Right hindlimb (tissue), 1 donor: ENCODE measurements around the gene TCERG1L.
"Not testable (repeated sequence)": the region's sequence is repeated elsewhere in the genome, so short reads cannot be mapped to it uniquely, and the experiment has no call there.

Experiments
- DNase-seq: peaks from one replicate; pipeline ENCODE4 v3.0.0-alpha.2; 2018

Gene TCERG1L

DNA sequence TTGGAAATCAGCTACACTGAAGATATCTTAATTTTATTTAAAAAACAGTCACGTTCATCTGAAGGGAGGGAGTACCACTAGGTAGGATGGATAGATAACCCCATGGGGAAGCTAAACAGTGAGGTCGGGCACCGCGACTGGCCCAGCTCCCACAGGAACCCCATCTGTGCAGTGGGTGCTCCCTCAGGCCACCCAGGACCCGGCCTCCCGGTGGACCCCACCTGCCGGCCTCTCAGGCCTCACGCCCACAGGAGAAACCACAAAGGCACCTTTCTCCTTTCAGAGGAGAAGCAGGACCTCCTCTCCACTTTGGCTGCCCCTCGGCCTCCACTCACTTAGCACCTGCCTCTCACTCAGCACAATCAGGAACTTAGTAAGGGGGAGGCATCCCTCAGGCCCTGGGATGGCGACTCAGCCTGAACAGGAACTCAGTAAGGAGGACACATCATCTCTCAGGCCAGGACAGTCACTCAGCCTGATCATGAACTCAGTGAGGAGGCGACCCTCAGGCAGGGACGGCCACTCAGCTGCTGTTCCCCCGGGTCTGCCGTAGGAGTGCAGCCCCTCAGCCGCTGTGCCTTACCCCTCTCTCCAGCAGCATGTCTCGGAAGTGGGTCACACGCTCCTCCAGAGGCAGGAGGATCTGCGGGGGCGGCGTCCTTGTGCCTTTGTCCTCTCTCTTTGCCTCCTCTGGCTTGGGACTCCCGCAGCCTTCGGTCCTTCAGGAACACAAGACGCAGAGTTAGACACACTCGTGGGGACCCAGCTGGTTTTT is 195.1 kb downstream of the TCERG1L start:
- no peak for DNase-seq

DNA sequence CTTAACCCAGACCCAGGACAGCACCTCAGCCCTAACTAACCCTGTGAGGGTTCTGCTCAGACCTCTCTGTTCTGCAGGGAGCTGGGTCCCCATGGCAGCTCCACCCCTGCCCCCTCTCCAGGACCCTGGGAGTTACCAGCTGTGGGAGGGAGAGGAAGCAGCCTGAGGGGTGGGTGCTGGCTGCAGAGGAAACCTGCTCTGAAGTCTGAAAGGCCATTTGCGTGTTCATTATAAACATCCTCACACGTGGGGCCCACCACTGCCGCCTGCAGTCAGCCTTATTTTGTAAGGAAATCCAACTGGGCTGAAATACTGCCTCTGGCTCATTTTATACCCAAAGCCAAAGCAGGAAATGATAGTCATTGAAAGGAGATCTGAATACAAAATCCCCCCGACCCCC is 195.7 kb downstream of the TCERG1L start:
- no peak for DNase-seq

GRCh38 chr10:131115321-131115720 is 196.2 kb downstream of the TCERG1L start:
- no peak for DNase-seq

GRCh38 chr10:131114846-131115245 is 196.7 kb downstream of the TCERG1L start:
- DNase-seq: no peak

- DNase-seq: no peak
Measured at GRCh38 chr10:131113709-131114291, 197.7 kb downstream of the TCERG1L start.

DNA sequence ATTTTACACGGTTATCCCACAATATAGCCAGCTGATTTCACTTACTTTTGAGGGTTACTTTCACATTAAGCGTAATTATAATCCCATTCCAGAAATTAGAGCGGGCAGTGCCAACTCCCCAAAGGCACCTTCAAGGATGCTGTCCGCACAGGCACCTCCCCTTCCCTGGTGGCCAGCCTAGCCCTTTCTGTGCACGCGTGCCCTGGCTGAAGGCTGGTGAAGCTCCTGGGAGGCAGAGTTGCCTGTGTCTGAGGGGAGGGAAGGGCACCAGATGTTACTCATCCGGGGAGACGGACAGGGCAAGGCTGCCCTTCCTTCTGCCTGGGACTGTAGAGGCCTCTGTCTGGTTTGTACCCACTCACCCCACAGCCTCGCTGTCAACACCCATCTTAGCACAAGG is 198.4 kb downstream of the TCERG1L start:
- DNase-seq: no peak

- DNase-seq: no peak
Measured at GRCh38 chr10:131112691-131113090, 198.8 kb downstream of the TCERG1L start.

DNA sequence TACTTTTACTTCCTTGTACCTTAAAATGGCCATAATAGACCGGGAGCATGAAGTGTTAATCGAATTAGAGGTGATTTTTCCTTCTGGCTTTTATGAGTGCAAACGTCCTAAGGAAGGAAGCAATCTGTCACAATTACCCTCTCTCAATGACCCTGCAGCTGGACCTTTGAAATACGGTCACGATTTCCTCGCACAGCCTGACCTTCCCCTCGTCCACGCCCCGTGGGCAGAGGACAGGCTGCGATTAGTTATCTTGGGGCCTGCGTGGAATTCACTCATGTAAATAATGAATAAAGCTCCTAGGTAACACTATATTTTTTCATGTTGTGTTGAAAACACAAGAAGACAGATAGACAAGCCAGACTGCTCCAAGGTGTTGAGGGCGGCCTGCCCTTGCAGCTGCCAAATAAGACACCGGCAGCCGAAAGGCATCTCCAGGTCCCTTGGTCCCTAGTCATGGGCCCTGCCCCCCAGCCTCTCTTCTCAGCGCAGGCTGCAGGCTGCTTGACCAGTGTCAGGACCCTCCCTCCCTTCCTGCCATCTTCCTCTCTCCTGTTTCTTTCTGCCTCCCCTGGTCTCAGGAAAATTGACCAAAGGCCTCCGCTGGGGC is 199.9 kb downstream of the TCERG1L start:
- DNase-seq: no peak

GRCh38 chr10:131111007-131111406 is 200.5 kb downstream of the TCERG1L start:
- no peak for DNase-seq

DNA sequence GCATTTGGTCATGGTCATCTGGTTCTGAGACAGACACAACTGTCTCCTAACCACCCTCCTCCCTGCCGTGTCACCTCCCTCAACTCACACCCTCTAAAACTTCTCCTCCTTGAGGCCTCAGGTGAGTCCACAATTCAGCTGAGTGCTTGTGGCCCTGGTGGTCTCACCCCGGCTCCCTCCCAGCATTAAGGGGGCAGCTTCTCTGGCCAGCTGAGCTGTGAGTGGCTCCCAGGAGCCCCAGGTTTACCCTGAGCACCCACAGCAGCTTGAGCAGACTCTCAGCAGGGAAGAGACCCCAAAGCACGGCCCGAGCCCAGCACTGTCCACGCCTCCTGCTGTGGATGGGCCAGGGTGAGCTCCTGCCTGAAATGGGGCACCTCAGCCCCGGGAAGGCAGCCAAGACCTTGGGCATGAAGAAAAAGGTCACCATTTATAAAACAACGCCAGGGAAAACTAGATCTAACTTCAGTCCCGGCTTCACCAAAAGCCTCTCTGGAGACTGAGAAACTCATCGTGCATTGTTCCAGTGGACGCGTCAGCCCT is 201.2 kb downstream of the TCERG1L start:
- DNase-seq: no peak

GRCh38 chr10:131109726-131110125 is 201.8 kb downstream of the TCERG1L start:
- no peak for DNase-seq

DNA sequence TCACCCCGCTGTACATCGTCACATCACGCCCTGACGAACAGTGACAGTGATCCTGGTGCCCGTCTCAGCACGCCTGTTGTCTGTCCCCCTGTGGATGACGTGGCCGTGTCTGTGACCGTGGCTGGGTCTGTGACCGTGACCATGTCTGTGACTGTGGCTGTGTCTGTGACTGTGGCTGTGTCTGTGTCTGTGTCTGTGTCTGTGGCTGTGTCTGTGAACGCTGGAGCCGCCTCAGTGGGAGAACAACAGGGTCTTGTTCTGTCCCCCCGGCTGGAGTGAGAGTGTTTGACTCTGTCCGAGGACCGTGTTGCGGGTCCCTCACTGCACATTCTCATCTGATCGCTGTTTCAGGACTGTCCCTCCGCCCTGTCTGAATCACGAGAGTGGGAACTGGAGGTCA is 202.2 kb downstream of the TCERG1L start:
- DNase-seq: no peak

DNA sequence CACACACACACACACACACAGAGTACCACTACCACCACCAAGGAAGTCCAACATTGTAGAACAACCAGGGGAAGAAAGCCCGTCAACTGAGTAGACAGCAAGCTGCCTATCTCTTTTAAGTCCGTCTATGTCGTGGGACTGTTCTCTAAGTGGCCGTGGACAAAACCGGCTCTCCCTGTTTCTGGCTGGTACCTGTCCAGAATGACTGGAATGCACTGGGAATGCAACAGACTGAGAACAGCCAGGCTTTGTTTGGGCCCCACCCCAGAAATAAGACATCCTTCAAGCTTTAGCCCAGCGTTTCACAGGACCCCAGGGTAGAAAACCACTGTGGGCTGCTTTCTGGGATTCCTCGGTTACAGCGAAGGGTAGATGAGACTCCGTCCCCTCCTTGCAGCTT is 203.6 kb downstream of the TCERG1L start:
- no peak for DNase-seq

- no peak for DNase-seq
Measured at GRCh38 chr10:131102676-131103075, 208.8 kb downstream of the TCERG1L start.

DNA sequence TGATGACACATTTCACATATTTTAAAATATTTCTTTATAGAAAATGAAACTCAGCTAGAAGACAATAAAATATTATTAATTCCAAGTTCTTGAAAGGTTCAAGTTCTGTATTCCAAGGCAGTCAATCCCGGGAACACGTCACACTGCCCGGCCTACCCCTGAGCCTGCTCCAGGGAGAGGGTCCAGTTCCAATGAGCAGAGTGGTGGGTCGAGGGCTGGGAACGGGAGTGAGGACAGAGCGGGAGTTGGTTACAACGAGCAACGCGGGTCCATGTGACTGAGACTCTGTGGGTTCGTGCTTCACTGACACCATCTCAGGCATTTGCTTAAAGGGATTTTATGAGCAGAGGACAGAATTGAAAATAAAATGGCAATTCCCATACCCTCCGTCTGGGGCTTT is 209.4 kb downstream of the TCERG1L start:
- DNase-seq: no peak

DNA sequence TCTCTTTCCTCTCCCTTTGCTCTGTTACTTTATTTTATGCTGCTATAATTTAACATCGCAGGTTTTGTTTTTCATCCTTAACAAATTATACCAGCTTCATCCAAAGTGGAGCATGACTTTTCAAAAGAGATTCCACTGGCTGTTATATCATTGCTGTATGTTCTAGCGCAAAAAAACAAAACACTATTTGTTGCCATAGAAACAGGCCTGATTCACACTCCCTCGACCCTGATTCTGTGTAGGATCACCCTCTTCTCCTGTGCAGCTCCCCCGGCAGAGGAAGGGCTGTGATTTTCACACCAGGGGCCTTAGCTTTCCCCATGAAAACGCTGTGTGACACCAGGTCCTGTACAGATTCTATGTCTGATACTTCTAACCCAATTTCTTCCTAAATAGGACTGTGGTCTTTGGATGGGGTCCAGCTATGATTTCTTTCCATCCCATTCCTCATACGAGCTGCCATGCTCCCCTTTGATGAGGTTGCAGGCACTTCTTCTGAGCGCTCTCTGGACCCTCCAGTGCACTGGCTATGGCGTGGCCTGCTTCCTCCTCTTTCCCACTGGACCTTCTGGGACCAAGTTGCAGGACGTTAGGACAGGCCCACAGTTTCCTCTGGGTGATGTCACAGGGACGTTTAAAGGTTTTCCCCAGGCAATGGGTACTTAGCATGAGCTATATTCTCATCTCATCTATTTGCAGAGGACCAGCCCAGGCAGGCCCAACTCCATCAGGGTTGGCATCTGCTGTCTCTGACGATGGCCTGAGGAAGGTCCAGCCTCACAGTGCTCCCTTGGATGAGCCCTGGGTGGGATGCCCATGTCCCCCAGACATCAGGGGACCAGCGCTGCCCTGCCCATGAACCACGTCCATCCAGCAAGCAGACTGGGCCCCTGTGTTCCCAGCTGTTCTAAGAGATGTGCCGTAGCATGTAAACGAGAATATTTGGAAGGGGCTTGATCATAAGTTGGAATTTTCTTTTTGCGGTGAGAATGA is 210.8 kb downstream of the TCERG1L start:
- DNase-seq: not testable (repeated sequence)

DNA sequence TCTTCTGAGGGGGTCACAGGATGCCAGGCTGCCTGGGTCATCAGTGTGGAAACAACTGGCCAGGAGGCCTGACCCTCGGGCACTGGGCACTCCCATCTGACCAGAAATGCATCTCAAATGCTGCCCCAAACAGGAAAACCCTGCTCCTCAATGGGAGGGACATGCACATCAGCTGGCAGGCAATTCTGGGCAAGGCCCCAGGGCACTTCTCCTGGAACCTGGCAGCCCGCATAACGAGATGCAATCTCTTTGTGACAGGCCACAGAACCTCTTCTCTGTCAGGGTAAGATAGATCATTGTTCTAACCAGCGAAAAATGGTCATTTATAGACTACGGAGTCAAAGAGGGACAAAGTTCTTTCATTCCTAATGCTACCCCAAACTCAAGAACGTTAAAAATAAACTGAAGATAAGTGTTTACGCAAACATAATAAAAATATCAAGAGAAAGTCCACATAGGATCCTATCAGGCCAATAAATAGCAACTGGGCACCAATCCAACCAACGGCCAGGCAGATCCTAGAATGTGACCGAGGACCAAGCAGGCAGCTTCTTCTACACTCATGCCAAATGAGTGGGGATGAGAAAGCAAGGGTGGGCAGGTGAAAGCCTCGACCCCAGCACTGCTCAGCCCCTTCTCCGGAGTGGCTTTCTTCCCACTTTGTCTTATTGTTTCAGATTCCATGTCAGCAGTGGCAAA is 212.3 kb downstream of the TCERG1L start:
- DNase-seq: no peak

- no peak for DNase-seq
Measured at GRCh38 chr10:131098416-131098952, 213.0 kb downstream of the TCERG1L start.

GRCh38 chr10:131096031-131096430 is 215.5 kb downstream of the TCERG1L start:
- no peak for DNase-seq

GRCh38 chr10:131095313-131095580 is 216.3 kb downstream of the TCERG1L start:
- no peak for DNase-seq

DNA sequence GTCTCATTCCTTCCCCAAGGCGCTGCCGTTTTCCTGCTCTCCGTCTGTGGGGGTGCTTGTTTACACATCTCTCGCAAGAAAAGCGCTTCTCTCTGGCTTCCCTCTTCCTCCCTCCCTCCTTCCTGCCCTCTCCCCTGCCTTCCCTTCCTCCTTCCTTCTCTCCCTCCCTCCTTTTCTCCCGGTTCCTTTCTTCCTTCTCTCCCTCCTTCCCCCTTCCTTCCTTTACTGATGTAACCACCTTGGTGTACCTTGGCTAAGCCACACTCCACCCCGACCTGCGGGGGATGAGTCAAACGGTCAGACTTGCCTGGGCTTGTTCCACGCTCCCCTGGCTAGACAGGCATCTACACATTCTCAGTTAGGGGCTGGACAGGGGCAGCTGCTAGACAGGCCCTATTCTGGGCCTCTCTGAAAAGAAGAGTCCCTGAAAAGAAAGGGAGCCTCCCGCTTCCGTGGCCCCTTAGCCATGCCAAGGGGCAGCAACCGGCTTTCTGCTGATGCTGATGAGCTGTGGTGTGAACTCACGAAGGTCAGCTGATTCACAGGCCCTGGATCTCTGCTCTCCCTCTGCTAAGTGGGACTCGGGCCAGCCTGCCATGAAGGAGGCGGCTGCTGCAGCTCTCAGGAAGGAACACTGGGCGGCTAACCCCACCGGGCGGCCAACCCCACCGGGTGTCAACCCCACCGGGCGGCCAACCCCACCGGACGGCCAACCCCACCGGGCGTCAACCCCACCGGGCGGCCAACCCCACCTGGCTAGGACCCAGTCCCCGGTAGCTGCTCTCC is 216.8 kb downstream of the TCERG1L start:
- DNase-seq: no peak
